Skeletal muscle tissue (tissue), 4 donors: ENCODE results near the gene NOTUM. TPM values are rescaled to one million over a fixed set of nuclear protein-coding genes. Genes with fewer than 3 reads are reported as not detected.

Experiments used
- H3K27ac ChIP-seq: one replicate; pipeline ENCODE4 v1.7.0; 2013; ENCODE audit warnings: mild to moderate bottlenecking, low read depth, low read length, inconsistent platforms
- H3K27me3 ChIP-seq, 3 donors: one replicate each; pipeline ENCODE4 v1.7.0; 2013; ENCODE audit warnings: low read length in 3 of 3; ENCODE audit not compliant: control insufficient read depth in 3 of 3, insufficient read depth in 3 of 3
- H3K36me3 ChIP-seq, 3 donors: one replicate each; pipeline ENCODE4 v1.7.0; 2013; ENCODE audit warnings: low read length in 3 of 3; ENCODE audit not compliant: control insufficient read depth in 3 of 3, insufficient read depth in 3 of 3
- H3K4me1 ChIP-seq, 3 donors: one replicate each; pipeline ENCODE4 v1.7.0; 2013; ENCODE audit warnings: low read length in 3 of 3, mild to moderate bottlenecking in 3 of 3; ENCODE audit not compliant: control insufficient read depth in 3 of 3, insufficient read depth in 3 of 3
- H3K4me3 ChIP-seq, 3 donors: one replicate each; pipeline ENCODE4 v1.7.0; 2013; ENCODE audit warnings: low read length in 3 of 3
- H3K9ac ChIP-seq, 3 donors: one replicate each; pipeline ENCODE4 v1.7.0; 2013; ENCODE audit warnings: low read length in 3 of 3, mild to moderate bottlenecking in 3 of 3, moderate library complexity in 2 of 3, low read depth in 1 of 3
- H3K9me3 ChIP-seq, 3 donors: one replicate each; pipeline ENCODE4 v1.7.0; 2013; ENCODE audit warnings: low read length in 3 of 3; ENCODE audit not compliant: control insufficient read depth in 3 of 3
- total RNA-seq: library from RNA; depleted of rRNA; stranded (reverse); fragments of >200 nt; gene quantifications from one replicate; pipeline ENCODE4 v1.2.3, GENCODE V29; 2014
- donor health status: Osteomylitis.

The NOTUM gene
- total RNA-seq, 1 donor from 2014 or later: 0.52 TPM

DNA sequence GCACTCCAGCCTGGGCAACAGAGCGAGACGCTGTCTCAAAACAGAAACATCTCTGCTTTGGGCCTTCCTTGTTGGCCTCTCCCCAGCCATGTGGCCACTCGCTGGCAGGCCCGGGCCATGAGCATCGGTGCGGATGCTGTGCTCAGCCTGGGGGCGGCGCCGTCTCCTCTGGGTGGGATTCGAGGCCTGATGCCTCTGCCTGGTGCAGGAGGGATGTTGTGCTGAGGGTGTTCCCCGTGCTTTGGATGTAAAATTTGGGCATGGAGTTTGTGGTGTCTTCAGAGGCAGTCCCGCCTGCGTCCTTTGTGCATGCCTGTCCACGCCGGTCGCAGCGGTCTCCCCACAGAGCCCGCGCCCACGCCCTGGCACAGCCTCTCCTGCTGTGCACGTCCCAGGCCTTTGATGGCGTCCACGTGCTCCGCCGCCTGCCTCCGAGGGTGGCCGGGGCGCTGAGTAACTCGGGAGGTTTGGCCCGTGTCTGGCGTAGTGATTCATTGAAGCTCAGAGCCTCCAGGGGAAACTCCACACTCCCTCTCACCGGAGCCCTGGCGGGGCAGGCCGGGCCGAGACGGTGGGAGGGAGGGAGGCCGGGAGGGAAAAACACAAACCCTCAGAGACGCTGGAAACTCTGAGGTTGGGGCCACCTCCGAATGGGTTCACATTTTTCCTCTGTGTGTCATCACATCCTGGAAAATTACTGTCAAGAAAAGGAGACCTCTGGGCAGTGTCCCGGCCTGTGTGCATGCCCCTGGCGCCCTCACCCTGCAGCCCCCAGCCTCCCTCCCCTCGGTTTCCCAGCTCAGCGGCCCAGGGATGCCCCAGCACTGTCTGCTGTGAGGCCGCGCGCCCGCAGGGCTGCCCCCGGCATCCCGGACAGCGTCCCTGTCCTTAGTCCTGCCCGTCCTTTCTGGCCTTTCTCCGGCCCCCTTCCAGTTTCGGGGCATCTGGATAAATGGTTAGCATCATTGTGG lies 42.7 kb upstream of the NOTUM start:
- Histone ChIP-seq H3K4me1 (peaks cover 44 to 57% (median 52%) of the 10 kb centered on the region in 3 donors), H3K27me3 (no peaks in the 10 kb centered on the region), H3K9me3 (no peaks in the 10 kb centered on the region), H3K36me3 (no peaks in the 10 kb centered on the region), H3K9ac (peak overlapping the region in 2 of 3 donors; percentile 20 to 62), H3K27ac (no peak overlapping the region), H3K4me3 (peak overlapping the region in 1 of 3 donors; percentile 45)

- Histone ChIP-seq H3K4me1 (peaks cover 52 to 62% (median 59%) of the 10 kb centered on the region in 3 donors), H3K27me3 (no peaks in the 10 kb centered on the region), H3K9me3 (no peaks in the 10 kb centered on the region), H3K9ac (no peak overlapping the region), H3K27ac (no peak overlapping the region), H3K36me3 (peaks cover 4 to 5% (median 5%) of the 10 kb centered on the region in 3 donors), H3K4me3 (peak overlapping the region in 1 of 3 donors; percentile 14)
Measured at GRCh38 chr17:82001571-82002056, 40.6 kb upstream of the NOTUM start.

- no peaks in the 10 kb centered on the region for H3K27me3 ChIP-seq
- no peaks in the 10 kb centered on the region for H3K9me3 ChIP-seq
- no peak overlapping the region for H3K27ac ChIP-seq
- peak overlapping the region in 2 of 3 donors; percentile 25 to 38 for H3K9ac ChIP-seq
- peaks cover 5 to 9% (median 6%) of the 10 kb centered on the region in 3 donors for H3K36me3 ChIP-seq
- peak overlapping the region in 1 of 3 donors; percentile 14 for H3K4me3 ChIP-seq
- H3K4me1 ChIP-seq: peaks cover 48 to 56% (median 52%) of the 10 kb centered on the region in 3 donors
Measured at GRCh38 chr17:82000803-82001570, 40.0 kb upstream of the NOTUM start.

- H3K9me3 ChIP-seq: no peaks in the 10 kb centered on the region
- no peak overlapping the region for H3K9ac ChIP-seq
- peaks cover 40 to 53% (median 49%) of the 10 kb centered on the region in 3 donors for H3K4me1 ChIP-seq
- peaks cover 5 to 11% (median 9%) of the 10 kb centered on the region in 3 donors for H3K36me3 ChIP-seq
- H3K4me3 ChIP-seq: no peak overlapping the region
- H3K27me3 ChIP-seq: no peaks in the 10 kb centered on the region
- H3K27ac ChIP-seq: no peak overlapping the region
Measured at GRCh38 chr17:81999976-82000802, 39.2 kb upstream of the NOTUM start.

- Histone ChIP-seq H3K36me3 (peaks cover 5 to 11% (median 9%) of the 10 kb centered on the region in 3 donors), H3K27ac (no peak overlapping the region), H3K4me3 (no peak overlapping the region), H3K9me3 (no peaks in the 10 kb centered on the region), H3K4me1 (peaks cover 40 to 51% (median 49%) of the 10 kb centered on the region in 3 donors), H3K9ac (no peak overlapping the region), H3K27me3 (no peaks in the 10 kb centered on the region)
Measured at GRCh38 chr17:81999587-81999975, 38.6 kb upstream of the NOTUM start.

GRCh38 chr17:81998691-81999438 lies 37.9 kb upstream of the NOTUM start:
- Histone ChIP-seq H3K27ac (no peak overlapping the region), H3K36me3 (peaks cover 5 to 11% (median 9%) of the 10 kb centered on the region in 3 donors), H3K27me3 (no peaks in the 10 kb centered on the region), H3K4me1 (peaks cover 37 to 51% (median 46%) of the 10 kb centered on the region in 3 donors), H3K9ac (peak overlapping the region in 1 of 3 donors; percentile 16), H3K4me3 (no peak overlapping the region), H3K9me3 (no peaks in the 10 kb centered on the region)

- Histone ChIP-seq H3K27me3 (no peaks in the 10 kb centered on the region), H3K9ac (no peak overlapping the region), H3K36me3 (peaks cover 5 to 14% (median 9%) of the 10 kb centered on the region in 3 donors), H3K27ac (no peak overlapping the region), H3K4me3 (no peak overlapping the region), H3K4me1 (peaks cover 30 to 49% (median 44%) of the 10 kb centered on the region in 3 donors), H3K9me3 (no peaks in the 10 kb centered on the region)
Measured at GRCh38 chr17:81998212-81998611, 37.2 kb upstream of the NOTUM start.

DNA sequence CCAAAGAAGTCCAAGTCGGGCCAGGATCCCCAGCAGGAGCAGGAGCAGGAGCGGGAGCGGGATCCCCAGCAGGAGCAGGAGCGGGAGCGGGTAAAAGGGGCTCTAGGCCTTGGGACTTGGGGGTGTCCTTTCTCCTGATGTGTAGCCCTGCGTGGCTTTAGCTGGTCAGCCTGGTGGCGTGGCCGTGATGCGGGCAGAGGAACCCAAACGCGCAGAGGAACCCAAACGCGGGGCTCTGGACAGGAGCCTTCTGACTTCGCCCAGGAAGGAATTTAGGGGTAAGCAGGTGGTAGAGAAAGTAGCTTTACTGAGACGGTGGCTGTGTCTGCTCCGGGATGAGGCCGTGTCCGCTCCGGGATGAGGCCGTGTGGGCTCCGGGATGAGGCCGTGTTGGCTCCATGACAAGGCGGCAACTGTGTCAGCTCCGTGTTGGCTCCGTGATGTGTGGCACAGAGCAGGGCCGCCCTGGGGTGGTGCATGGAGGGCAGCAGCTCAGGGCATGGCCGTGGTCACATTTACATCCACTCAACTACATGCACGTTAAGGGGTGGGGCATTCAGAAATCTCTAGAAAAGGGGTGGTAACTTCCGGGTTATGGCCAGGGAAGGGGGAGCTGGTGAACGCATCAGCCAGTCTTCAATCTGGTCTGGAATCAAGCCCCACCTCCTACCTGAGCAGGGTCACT lies 35.9 kb upstream of the NOTUM start:
- Histone ChIP-seq H3K4me3 (no peak overlapping the region), H3K4me1 (peaks cover 33 to 54% (median 45%) of the 10 kb centered on the region in 3 donors), H3K9ac (no peak overlapping the region), H3K27me3 (no peaks in the 10 kb centered on the region), H3K36me3 (peaks cover 5 to 14% (median 9%) of the 10 kb centered on the region in 3 donors), H3K27ac (no peak overlapping the region), H3K9me3 (no peaks in the 10 kb centered on the region)
